ENCODE measurements around the gene LTBP3. TPM values are rescaled to one million over a fixed set of nuclear protein-coding genes. Genes with fewer than 3 reads are reported as not detected.

Gene LTBP3
- total and polyA plus RNA-seq, 2 of the 13 experiments (the other 11 are each of a cell fraction or from before 2014, with no cell fraction given) = 12.2 to 68.1 TPM

- Histone ChIP-seq H3K27me3 (ENCODE audit: control insufficient read depth in 1 of 2, insufficient read depth in 2 of 2, low read length in 2 of 2) (no peaks in the 10 kb centered on the region), H3K9me3 (ENCODE audit: low read length) (no peaks in the 10 kb centered on the region), H3K36me3 (replicated peaks in 1 of 2; ENCODE audit: control insufficient read depth in 1 of 2, insufficient read depth in 2 of 2, low read length in 2 of 2) (peaks cover 4 to 11% of the 10 kb centered on the region in 2 experiments; a peak in 1 of 5 replicates), H3K27ac (ENCODE audit: extremely low read length, insufficient read depth, low read length) (no peak overlapping the region), H2AFZ (ENCODE audit: low read length) (no peak overlapping the region), H3K9ac (ENCODE audit: insufficient read depth, low read depth, low read length) (no peak overlapping the region), H3K4me1 (ENCODE audit: insufficient read depth, low read length) (peaks cover 42% of the 10 kb centered on the region), H3K79me2 (ENCODE audit: insufficient read depth, low read length) (no peaks in the 10 kb centered on the region), H3K4me2 (ENCODE audit: low read depth, low read length) (no peak overlapping the region), H4K20me1 (ENCODE audit: insufficient read depth, low read length) (peaks cover 7% of the 10 kb centered on the region; the same call in 1 of the 2 replicates), H3K4me3 (replicated peaks in 1 of 3; ENCODE audit: insufficient read depth in 1 of 3, low read depth in 2 of 3, low read length in 3 of 3) (no peak overlapping the region)
- in situ Hi-C loops (cut with HindIII; ENCODE audit: extremely low pct_ligation_motif_present, low pct_unique_long_range_greater_than_20kb) (no loop called here), intact Hi-C loops (cut with micrococcal nuclease; ENCODE audit: unreplicated experiment) (no loop called here)
- FAIRE-seq (no peak), ATAC-seq (no peak), DNase-seq (ENCODE audit: low spot score) (no peak)
- TF ChIP-seq PATZ1 (CRISPR knock-in tag; IDR thresholded peaks at IDR 0.05) (no peak), PHF21A (CRISPR knock-in tag; IDR thresholded peaks at IDR 0.05) (no peak), ARHGAP35 (CRISPR knock-in tag; IDR thresholded peaks at IDR 0.05; ENCODE audit: borderline replicate concordance) (no peak), CREBL2 (CRISPR knock-in tag; IDR thresholded peaks at IDR 0.05; ENCODE audit: borderline replicate concordance) (no peak), U2AF2 (IDR thresholded peaks at IDR 0.05; ENCODE audit: low read depth, low read length) (no peak), SRSF4 (IDR thresholded peaks at IDR 0.05; ENCODE audit: low read depth, low read length, poor library complexity, severe bottlenecking) (no peak), FOSL2 (CRISPR knock-in tag; IDR thresholded peaks at IDR 0.05) (no peak), ZNF432 (CRISPR knock-in tag; IDR thresholded peaks at IDR 0.05; ENCODE audit: borderline replicate concordance) (no peak), KLF16 (CRISPR knock-in tag; IDR thresholded peaks at IDR 0.05) (no peak)
- WGBS (ENCODE audit: low lambda C conversion rate) = 88% methylated on average over 3 of the region's 3 CpGs
- BruUV-seq (replicated peaks) = no TSS peak
- POLR2A ChIA-PET = no interaction called here
- CTCF ChIA-PET (ENCODE audit: low intra/inter-chr PET ratio, low total read pairs) = no interaction called here
These were observed 9.8 kb downstream of the LTBP3 start for GRCh38 chr11:65548395-65548794.
